RWPE2 (cell line): ENCODE measurements around the gene DNAJC17.
A peak's percentile ranks its signal among the peaks of the same experiment; 100 is the strongest.

ENCODE experiments used
- ATAC-seq: fragments of 200-7000 bp; cut with Tn5 transposase; 3 replicates; pipeline ENCODE4 v1.9.1; 2021; ENCODE audit warnings: low read depth
- DNase-seq: peaks from one replicate; pipeline ENCODE4 v3.0.0-alpha.2; 2020; ENCODE audit warnings: low spot score
- H3K27ac ChIP-seq: fragments of 450-650 bp; 2 replicates; pipeline ENCODE4 v1.5.1; 2017; ENCODE audit warnings: mild to moderate bottlenecking; ENCODE audit not compliant: poor library complexity, severe bottlenecking
- H3K27me3 ChIP-seq: fragments of 250-450 bp; sonication (Bioruptor Pico); 2 replicates; pipeline ENCODE4 v1.5.1; 2021; ENCODE audit warnings: mild to moderate bottlenecking, moderate library complexity; ENCODE audit not compliant: insufficient read depth, poor library complexity, severe bottlenecking
- H3K36me3 ChIP-seq: fragments of 250-450 bp; sonication (Bioruptor Pico); 2 replicates; pipeline ENCODE4 v1.5.1; 2020; ENCODE audit warnings: low read depth, mild to moderate bottlenecking, moderate library complexity
- H3K4me1 ChIP-seq: fragments of 250-450 bp; sonication (Bioruptor Pico); 2 replicates; pipeline ENCODE4 v1.5.1; 2021; ENCODE audit warnings: mild to moderate bottlenecking, moderate library complexity; ENCODE audit not compliant: insufficient read depth, poor library complexity, severe bottlenecking
- H3K4me3 ChIP-seq: fragments of 250-450 bp; sonication (Bioruptor Pico); 2 replicates; pipeline ENCODE4 v1.5.1; 2021; ENCODE audit warnings: mild to moderate bottlenecking, moderate library complexity; ENCODE audit not compliant: severe bottlenecking
- H3K9me3 ChIP-seq: fragments of 250-450 bp; sonication (Bioruptor Pico); 2 replicates; pipeline ENCODE4 v1.5.1; 2021; ENCODE audit warnings: mild to moderate bottlenecking, moderate library complexity; ENCODE audit not compliant: severe bottlenecking
- CTCF ChIP-seq: fragments of 450-650 bp; IDR thresholded peaks from one replicate; pipeline ENCODE4 v1.5.1; 2017; ENCODE audit warnings: mild to moderate bottlenecking, moderate library complexity; ENCODE audit not compliant: poor library complexity, severe bottlenecking

The DNAJC17 gene

GRCh38 chr15:40836020-40836419 is 28.7 kb upstream of the DNAJC17 start:
- Histone ChIP-seq H3K4me3 (no peak overlapping the region), H3K9me3 (no peaks in the 10 kb centered on the region), H3K36me3 (no peaks in the 10 kb centered on the region), H3K4me1 (peaks cover 20% of the 10 kb centered on the region), H3K27ac (peak overlapping the region; percentile 80), H3K27me3 (no peaks in the 10 kb centered on the region)
- no peak for TF ChIP-seq CTCF
- ATAC-seq, result no peak
- no peak for DNase-seq

- DNase-seq, result no peak
- no peaks in the 10 kb centered on the region for H3K36me3 ChIP-seq
- ATAC-seq, result no peak
- no peaks in the 10 kb centered on the region for H3K9me3 ChIP-seq
- H3K27me3 ChIP-seq, result no peaks in the 10 kb centered on the region
- peaks cover 20% of the 10 kb centered on the region for H3K4me1 ChIP-seq
- no peak overlapping the region for H3K27ac ChIP-seq
- no peak overlapping the region for H3K4me3 ChIP-seq
- no peak for TF ChIP-seq CTCF
Measured at GRCh38 chr15:40832903-40833302, 25.6 kb upstream of the DNAJC17 start.

- Histone ChIP-seq H3K27me3 (no peaks in the 10 kb centered on the region), H3K36me3 (no peaks in the 10 kb centered on the region), H3K27ac (no peak overlapping the region), H3K9me3 (no peaks in the 10 kb centered on the region), H3K4me1 (peaks cover 20% of the 10 kb centered on the region), H3K4me3 (no peak overlapping the region)
- DNase-seq (no peak), ATAC-seq (no peak)
- TF ChIP-seq CTCF, result no peak
Measured at GRCh38 chr15:40831861-40832260, 24.6 kb upstream of the DNAJC17 start.

GRCh38 chr15:40830884-40831283 is 23.6 kb upstream of the DNAJC17 start:
- ATAC-seq (no peak), DNase-seq (no peak)
- H3K27ac ChIP-seq, result no peak overlapping the region
- TF ChIP-seq CTCF, result no peak
- H3K4me1 ChIP-seq, result peaks cover 20% of the 10 kb centered on the region
- no peaks in the 10 kb centered on the region for H3K27me3 ChIP-seq
- no peaks in the 10 kb centered on the region for H3K36me3 ChIP-seq
- H3K9me3 ChIP-seq, result no peaks in the 10 kb centered on the region
- no peak overlapping the region for H3K4me3 ChIP-seq

GRCh38 chr15:40829115-40829514 is 21.8 kb upstream of the DNAJC17 start:
- DNase-seq (no peak), ATAC-seq (no peak)
- Histone ChIP-seq H3K27ac (no peak overlapping the region), H3K36me3 (no peaks in the 10 kb centered on the region), H3K27me3 (no peaks in the 10 kb centered on the region), H3K4me1 (peaks cover 13% of the 10 kb centered on the region), H3K4me3 (no peak overlapping the region), H3K9me3 (no peaks in the 10 kb centered on the region)
- no peak for TF ChIP-seq CTCF
